Measurements from ENCODE around the gene CYP21A2.

The CYP21A2 gene

DNA sequence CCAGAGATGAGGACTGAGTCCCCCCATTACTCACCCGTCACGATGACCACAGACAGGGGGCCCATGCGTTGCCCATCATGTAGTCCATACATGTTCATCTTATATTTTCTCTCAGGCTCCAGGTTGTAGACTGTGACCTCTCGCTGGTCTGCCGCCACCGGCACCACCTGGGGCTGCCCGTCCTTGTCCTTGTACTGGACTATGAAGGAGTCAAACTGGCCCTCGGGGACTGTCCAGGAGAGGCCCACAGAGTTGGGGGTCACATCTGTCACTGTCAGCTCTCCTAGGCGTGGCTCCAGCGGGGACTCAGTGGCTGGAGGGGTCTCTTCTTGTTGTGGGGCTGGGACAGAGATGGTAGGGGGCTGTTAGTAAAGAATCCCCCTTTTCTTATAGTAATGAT is 35.4 kb downstream of the CYP21A2 start:
- Histone ChIP-seq H3K27me3 (ENCODE audit: low read depth, low read length) (no peaks in the 10 kb centered on the region), H3K36me3 (ENCODE audit: control insufficient read depth in 1 of 2, insufficient read depth in 2 of 2, low read length in 2 of 2) (peaks cover 5 to 20% of the 10 kb centered on the region in 2 donors), H3K9me3 (ENCODE audit: control insufficient read depth in 1 of 2, low read length in 2 of 2) (no peaks in the 10 kb centered on the region), H3K4me1 (ENCODE audit: control insufficient read depth in 1 of 2, insufficient read depth in 2 of 2, low read length in 2 of 2) (peaks cover 0 to 6% of the 10 kb centered on the region in 2 donors), H3K27ac (ENCODE audit: low read length) (no peak overlapping the region), H3K4me3 (ENCODE audit: low read depth in 1 of 2, low read length in 2 of 2) (no peak overlapping the region)

DNA sequence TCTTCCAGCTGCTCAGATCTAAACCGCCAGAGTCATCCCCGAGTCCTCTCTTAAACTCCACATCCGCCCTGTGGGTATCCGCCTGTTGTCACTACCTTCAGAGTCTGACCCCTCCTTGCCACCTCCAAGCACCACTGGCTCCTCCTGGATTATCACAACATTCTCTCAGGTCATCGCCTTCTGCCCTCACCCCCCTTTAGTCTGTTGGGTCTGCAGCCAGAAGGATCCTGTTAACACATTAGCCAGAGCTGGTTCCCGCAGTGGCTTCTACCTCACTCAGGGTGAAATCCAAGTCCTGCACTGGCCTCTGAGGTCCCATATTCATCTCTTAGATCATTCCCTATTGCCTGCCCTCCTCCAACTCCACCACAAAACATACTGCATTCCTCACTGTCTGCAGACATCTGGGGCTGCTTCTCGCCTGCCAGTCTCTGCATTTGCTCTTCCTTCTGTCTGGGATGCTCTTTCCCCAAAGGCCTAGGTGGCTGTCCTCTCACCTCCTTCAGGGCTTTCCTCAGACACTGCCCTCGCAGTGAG is 36.8 kb downstream of the CYP21A2 start:
- H3K9me3 ChIP-seq (ENCODE audit: control insufficient read depth in 1 of 2, low read length in 2 of 2): no peaks in the 10 kb centered on the region
- peaks cover 0 to 6% of the 10 kb centered on the region in 2 donors for H3K4me1 ChIP-seq (ENCODE audit: control insufficient read depth in 1 of 2, insufficient read depth in 2 of 2, low read length in 2 of 2)
- H3K27ac ChIP-seq (ENCODE audit: low read length): no peak overlapping the region
- peaks cover 10 to 21% of the 10 kb centered on the region in 2 donors for H3K36me3 ChIP-seq (ENCODE audit: control insufficient read depth in 1 of 2, insufficient read depth in 2 of 2, low read length in 2 of 2)
- H3K27me3 ChIP-seq (ENCODE audit: low read depth, low read length): no peaks in the 10 kb centered on the region
- no peak overlapping the region for H3K4me3 ChIP-seq (ENCODE audit: low read depth in 1 of 2, low read length in 2 of 2)

DNA sequence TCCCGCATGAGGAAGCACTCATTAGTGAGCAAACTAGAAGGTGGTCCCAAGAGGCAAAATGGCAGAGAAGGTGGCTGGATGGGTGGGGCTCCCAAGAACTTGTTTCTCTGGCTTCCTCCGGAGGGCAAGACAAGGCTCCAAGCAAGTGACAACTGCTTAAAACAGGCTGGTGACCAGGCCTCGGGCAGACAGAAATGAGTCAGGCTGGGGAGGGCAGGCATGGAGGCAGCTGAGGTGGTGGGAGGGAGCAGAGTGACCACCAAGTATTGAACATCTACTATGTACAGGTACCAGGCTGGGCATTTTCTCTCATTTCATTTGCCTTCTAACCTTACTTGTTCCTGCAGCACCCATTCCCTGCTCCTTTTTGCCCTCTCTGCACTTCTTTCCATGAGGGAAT is 37.6 kb downstream of the CYP21A2 start:
- Histone ChIP-seq H3K27ac (ENCODE audit: low read length) (no peak overlapping the region), H3K9me3 (ENCODE audit: control insufficient read depth in 1 of 2, low read length in 2 of 2) (no peaks in the 10 kb centered on the region), H3K4me1 (ENCODE audit: control insufficient read depth in 1 of 2, insufficient read depth in 2 of 2, low read length in 2 of 2) (peaks cover 0 to 6% of the 10 kb centered on the region in 2 donors), H3K36me3 (ENCODE audit: control insufficient read depth in 1 of 2, insufficient read depth in 2 of 2, low read length in 2 of 2) (peaks cover 10 to 24% of the 10 kb centered on the region in 2 donors), H3K4me3 (ENCODE audit: low read depth in 1 of 2, low read length in 2 of 2) (no peak overlapping the region), H3K27me3 (ENCODE audit: low read depth, low read length) (no peaks in the 10 kb centered on the region)

DNA sequence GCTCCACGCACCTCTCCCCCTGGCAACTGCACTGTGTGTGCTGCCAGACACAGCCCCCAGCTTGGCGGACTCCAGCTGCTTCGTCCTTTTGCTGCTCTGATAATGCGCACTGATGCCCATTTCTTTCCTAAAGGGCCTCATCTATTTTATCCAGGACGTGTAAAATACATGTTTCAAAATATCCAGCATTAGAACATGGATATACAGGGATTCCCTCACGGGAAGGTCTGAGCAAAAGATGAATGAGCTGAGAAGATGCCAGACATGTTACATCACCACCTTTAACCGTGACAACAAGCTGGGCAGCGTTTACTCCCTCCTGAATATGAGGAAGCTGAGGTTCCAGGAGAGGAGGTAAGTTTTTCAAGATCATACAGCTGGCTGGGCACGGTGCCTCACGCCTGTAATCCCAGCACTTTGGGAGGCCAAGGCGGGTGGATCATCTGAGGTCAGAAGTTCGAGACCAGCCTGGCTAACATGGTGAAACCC is 38.1 kb downstream of the CYP21A2 start:
- no peaks in the 10 kb centered on the region for H3K27me3 ChIP-seq (ENCODE audit: low read depth, low read length)
- H3K36me3 ChIP-seq (ENCODE audit: control insufficient read depth in 1 of 2, insufficient read depth in 2 of 2, low read length in 2 of 2): peaks cover 10 to 24% of the 10 kb centered on the region in 2 donors
- H3K9me3 ChIP-seq (ENCODE audit: control insufficient read depth in 1 of 2, low read length in 2 of 2): no peaks in the 10 kb centered on the region
- no peak overlapping the region for H3K4me3 ChIP-seq (ENCODE audit: low read depth in 1 of 2, low read length in 2 of 2)
- H3K4me1 ChIP-seq (ENCODE audit: control insufficient read depth in 1 of 2, insufficient read depth in 2 of 2, low read length in 2 of 2): peaks cover 0 to 6% of the 10 kb centered on the region in 2 donors
- no peak overlapping the region for H3K27ac ChIP-seq (ENCODE audit: low read length)

DNA sequence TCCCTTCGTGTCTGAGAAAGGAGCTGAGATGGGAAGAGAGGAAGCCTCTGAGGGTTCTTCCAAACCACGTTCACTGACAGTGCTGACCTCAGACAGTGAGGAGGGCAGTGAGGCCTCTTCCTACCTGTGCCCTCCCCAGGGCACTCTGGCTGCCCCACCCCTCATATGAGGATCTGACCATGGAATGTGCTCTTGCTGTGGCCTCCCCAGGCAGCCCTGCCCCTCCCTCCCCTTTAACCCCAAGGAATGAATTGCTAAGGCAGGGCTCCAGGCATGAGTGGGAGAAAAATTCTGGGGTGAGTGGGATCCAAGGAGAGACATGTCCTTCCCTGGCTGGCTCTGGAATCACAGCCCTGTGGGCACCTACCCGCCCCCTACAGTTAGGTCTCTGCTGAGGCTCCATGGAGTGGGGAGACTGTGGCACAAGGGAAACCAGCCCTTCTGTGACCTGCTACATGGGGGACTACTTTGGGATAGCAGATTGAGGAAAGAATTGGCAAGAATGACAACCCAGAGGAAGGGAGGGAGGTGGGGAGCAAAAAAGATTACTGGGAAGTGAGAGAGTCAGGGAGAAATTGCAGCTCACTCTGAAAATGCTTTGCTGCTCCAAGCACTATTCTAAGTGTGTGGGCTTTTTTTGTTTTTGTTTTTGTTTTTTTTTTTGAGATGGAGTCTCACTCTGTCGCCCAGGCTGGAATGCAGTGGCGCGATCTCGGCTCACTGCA is 41.5 kb downstream of the CYP21A2 start:
- Histone ChIP-seq H3K27me3 (ENCODE audit: low read depth, low read length) (no peaks in the 10 kb centered on the region), H3K4me1 (ENCODE audit: control insufficient read depth in 1 of 2, insufficient read depth in 2 of 2, low read length in 2 of 2) (no peaks in the 10 kb centered on the region), H3K4me3 (ENCODE audit: low read depth in 1 of 2, low read length in 2 of 2) (no peak overlapping the region), H3K9me3 (ENCODE audit: control insufficient read depth in 1 of 2, low read length in 2 of 2) (no peaks in the 10 kb centered on the region), H3K36me3 (ENCODE audit: control insufficient read depth in 1 of 2, insufficient read depth in 2 of 2, low read length in 2 of 2) (peaks cover 5 to 26% of the 10 kb centered on the region in 2 donors), H3K27ac (ENCODE audit: low read length) (no peak overlapping the region)

DNA sequence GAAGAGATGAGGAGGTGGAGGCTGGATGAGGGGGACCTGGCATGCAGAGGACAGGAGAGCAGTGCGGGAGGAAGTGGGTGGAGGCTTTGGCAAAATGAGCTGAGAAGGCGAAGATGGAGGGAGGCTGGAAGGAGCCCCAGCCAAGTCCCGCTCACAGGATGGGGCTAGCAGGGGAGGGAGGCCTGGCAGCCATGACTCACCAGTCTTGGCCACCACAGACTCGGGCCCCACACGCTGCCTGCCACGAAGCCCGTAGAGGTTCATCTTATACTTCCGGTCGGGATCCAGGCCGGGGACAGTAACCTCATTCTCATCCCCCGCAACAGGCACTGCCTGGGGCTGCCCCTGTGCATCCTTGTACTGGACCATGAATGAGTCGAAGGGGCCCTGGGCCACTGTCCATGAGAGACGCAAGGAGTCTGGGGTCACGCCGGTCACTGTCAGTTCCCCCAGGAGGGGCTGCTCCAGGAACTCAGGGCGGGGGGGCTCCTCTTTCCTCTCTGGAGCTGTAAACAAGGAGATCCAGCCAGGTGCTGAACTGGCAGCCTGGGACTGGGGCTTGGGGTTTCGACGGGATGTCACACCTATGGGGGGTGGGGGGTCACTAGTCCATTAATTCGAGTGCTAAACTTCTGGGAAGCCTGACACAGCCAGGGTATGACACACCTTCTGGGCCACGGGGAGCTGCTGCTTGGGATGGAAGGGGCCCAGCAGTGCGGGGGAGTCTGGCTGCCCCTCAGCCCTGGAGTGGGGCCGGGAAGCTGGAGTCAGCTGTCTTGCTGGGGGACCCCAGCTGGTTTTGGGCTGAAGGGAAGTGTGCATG is 43.2 kb downstream of the CYP21A2 start:
- Histone ChIP-seq H3K27ac (ENCODE audit: low read length) (peak overlapping the region; percentile 48), H3K4me3 (ENCODE audit: low read depth in 1 of 2, low read length in 2 of 2) (no peak overlapping the region), H3K9me3 (ENCODE audit: control insufficient read depth in 1 of 2, low read length in 2 of 2) (no peaks in the 10 kb centered on the region), H3K27me3 (ENCODE audit: low read depth, low read length) (no peaks in the 10 kb centered on the region), H3K36me3 (ENCODE audit: control insufficient read depth in 1 of 2, insufficient read depth in 2 of 2, low read length in 2 of 2) (peaks cover 5 to 23% of the 10 kb centered on the region in 2 donors), H3K4me1 (ENCODE audit: control insufficient read depth in 1 of 2, insufficient read depth in 2 of 2, low read length in 2 of 2) (no peaks in the 10 kb centered on the region)

DNA sequence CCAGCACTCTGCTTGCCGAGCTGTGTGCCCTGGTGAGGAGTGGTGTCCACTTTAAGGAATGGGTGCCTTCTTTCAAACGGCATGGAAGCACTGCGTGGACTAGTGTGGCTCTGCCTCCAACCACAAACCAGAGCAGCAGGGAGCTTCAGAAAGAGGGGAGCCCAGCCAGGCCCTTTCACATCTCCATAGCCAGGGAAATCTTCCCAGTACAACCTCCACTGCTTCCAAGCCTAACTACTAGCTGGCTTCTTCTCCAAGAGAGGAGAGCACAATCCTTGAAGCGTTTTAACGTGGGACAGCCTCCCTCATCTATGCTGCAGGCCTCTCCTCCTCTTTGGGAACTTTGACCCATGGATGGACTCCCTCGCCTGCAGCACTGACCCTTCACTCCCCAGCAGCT is 44.3 kb downstream of the CYP21A2 start:
- Histone ChIP-seq H3K4me3 (ENCODE audit: low read depth in 1 of 2, low read length in 2 of 2) (no peak overlapping the region), H3K27me3 (ENCODE audit: low read depth, low read length) (no peaks in the 10 kb centered on the region), H3K36me3 (ENCODE audit: control insufficient read depth in 1 of 2, insufficient read depth in 2 of 2, low read length in 2 of 2) (peaks cover 5 to 23% of the 10 kb centered on the region in 2 donors), H3K9me3 (ENCODE audit: control insufficient read depth in 1 of 2, low read length in 2 of 2) (no peaks in the 10 kb centered on the region), H3K27ac (ENCODE audit: low read length) (peak overlapping the region; percentile 31), H3K4me1 (ENCODE audit: control insufficient read depth in 1 of 2, insufficient read depth in 2 of 2, low read length in 2 of 2) (peaks cover 0 to 6% of the 10 kb centered on the region in 2 donors)

DNA sequence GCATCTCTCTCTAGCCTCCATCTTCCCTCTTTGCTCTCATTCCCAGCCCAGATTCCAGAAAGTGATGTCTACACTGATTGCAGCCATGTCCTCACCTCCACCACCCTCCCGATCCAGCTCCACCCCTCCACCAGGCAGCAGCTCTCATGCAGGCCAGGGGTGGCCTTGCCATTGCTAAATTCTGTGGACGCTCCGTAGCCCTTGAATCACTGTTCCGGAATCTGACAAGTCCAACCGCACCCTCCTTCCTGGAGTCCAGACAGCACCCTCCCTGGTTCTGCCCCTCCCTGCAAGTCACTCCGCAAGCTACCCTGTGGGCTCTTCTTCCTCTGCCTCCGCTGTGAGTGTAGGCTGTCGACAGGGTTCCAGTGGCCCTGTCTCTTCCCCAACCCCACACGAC is 44.7 kb downstream of the CYP21A2 start:
- Histone ChIP-seq H3K36me3 (ENCODE audit: control insufficient read depth in 1 of 2, insufficient read depth in 2 of 2, low read length in 2 of 2) (peaks cover 5 to 23% of the 10 kb centered on the region in 2 donors), H3K4me3 (ENCODE audit: low read depth in 1 of 2, low read length in 2 of 2) (no peak overlapping the region), H3K4me1 (ENCODE audit: control insufficient read depth in 1 of 2, insufficient read depth in 2 of 2, low read length in 2 of 2) (peaks cover 0 to 7% of the 10 kb centered on the region in 2 donors), H3K27me3 (ENCODE audit: low read depth, low read length) (no peaks in the 10 kb centered on the region), H3K27ac (ENCODE audit: low read length) (peak overlapping the region; percentile 31), H3K9me3 (ENCODE audit: control insufficient read depth in 1 of 2, low read length in 2 of 2) (no peaks in the 10 kb centered on the region)

DNA sequence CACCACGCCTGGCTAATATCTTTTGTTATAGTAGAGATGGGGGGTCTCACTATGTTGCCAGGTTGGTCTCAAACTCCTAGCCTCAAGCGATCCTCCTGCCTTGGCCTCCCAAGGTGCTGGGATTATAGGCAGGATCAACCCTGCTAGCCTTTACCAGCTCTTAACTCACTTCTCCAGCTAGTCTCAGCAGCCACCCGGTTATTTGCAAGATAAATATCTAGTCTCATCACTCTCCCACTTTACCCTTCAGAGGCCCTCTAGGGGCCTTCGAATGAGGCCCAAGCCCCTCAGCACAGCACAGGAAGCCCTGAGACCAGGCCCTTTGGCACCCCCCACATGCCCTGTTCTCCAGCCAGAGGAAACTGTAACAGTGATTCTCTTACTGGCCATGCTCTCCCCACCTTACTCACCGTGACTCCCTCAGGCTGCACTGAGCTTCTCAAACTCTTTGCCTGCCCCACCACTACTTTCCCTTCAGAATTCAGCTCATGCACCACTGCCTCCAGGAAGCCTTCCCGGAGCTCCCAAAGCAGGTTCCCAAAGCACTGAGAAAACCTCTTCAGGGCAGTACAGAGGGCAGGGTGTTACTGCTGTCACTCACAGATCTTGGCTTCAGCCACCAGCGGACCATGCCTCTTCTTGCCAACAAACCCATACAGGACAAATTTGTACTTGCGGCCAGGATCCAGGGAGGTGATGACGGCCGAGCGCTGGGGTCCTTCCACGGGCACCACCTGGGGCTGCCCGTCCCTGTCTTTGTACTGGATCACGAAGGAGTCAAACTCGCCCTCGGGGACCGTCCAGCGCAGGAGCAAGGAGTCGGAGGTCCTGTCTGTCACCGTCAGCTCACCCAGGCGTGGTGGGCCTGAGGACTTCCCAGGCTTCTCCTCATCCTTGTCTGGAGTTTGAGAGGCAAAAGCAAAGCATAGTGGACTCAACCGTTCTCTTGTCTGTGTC is 45.9 kb downstream of the CYP21A2 start:
- no peak overlapping the region for H3K27ac ChIP-seq (ENCODE audit: low read length)

DNA sequence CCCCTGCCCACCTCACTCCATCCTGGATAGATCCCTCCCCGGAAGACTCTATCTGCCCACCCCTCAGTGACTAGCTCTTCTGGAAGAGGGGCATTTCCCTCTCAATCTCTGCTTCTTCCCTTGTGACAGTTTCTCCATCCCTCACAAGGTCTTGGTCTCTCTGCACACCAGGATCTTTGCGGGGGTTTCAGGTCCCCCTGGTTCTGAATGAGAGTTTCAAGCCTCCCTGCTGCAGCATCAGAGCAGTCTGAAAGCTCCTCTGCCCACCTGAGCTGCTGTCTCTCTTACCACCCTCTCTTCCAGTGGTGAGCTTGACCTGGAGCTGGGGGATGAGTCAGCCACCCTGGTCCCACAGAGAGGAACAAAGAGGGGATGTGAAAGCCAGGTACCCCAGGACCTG is 46.6 kb downstream of the CYP21A2 start:
- Histone ChIP-seq H3K27ac (ENCODE audit: low read length) (no peak overlapping the region), H3K4me3 (ENCODE audit: low read depth in 1 of 2, low read length in 2 of 2) (no peak overlapping the region), H3K9me3 (ENCODE audit: control insufficient read depth in 1 of 2, low read length in 2 of 2) (no peaks in the 10 kb centered on the region), H3K27me3 (ENCODE audit: low read depth, low read length) (no peaks in the 10 kb centered on the region), H3K4me1 (ENCODE audit: control insufficient read depth in 1 of 2, insufficient read depth in 2 of 2, low read length in 2 of 2) (peaks cover 0 to 16% of the 10 kb centered on the region in 2 donors), H3K36me3 (ENCODE audit: control insufficient read depth in 1 of 2, insufficient read depth in 2 of 2, low read length in 2 of 2) (peaks cover 2 to 13% of the 10 kb centered on the region in 2 donors)

More for the DNA sequence above, 45.9 kb downstream of the CYP21A2 start:
- H3K4me3 ChIP-seq (ENCODE audit: low read depth in 1 of 2, low read length in 2 of 2): no peak overlapping the region
- H3K36me3 ChIP-seq (ENCODE audit: control insufficient read depth in 1 of 2, insufficient read depth in 2 of 2, low read length in 2 of 2): peaks cover 5 to 20% of the 10 kb centered on the region in 2 donors
- no peaks in the 10 kb centered on the region for H3K9me3 ChIP-seq (ENCODE audit: control insufficient read depth in 1 of 2, low read length in 2 of 2)
- peaks cover 0 to 15% of the 10 kb centered on the region in 2 donors for H3K4me1 ChIP-seq (ENCODE audit: control insufficient read depth in 1 of 2, insufficient read depth in 2 of 2, low read length in 2 of 2)
- H3K27me3 ChIP-seq (ENCODE audit: low read depth, low read length): no peaks in the 10 kb centered on the region
